Activated CD4-positive, alpha-beta T cell treated with anti-CD3 and anti-CD28 coated beads for 36 hours (primary cell): ENCODE results near the gene HOXA6. TPM values are rescaled to one million over a fixed set of nuclear protein-coding genes. Genes with fewer than 3 reads are reported as not detected.

Experiments
- microRNA-seq: library from miRNA; unstranded; fragments of <30 nt; microRNA quantifications from one replicate; pipeline ENCODE4 v1.2.0, GENCODE V29; 2021; ENCODE audit warnings: borderline replicate concordance
- total RNA-seq, 2 experiments: library from RNA; stranded (reverse); gene quantifications; one replicate each; pipeline ENCODE4 v1.2.3, GENCODE V29; 2021

HOXA6 gene
- total RNA-seq, 2 experiments from 2014 or later, result not detected

Small RNA genes within 50 kb of the gene (microRNA-seq; reads per million reads assigned to microRNA genes)
- 2.5 reads per million for gene MIR196B

Other genes with a start within 250 kb of the HOXA6 start
- gene HOXA1, start 51.8 kb downstream of the HOXA6 start, total RNA-seq, result under 1 TPM; 0.12 to 0.14 TPM
- not detected for gene HOXA2, start 45.1 kb downstream of the HOXA6 start, total RNA-seq
- under 1 TPM in 1 of 2 experiments, not detected in 1; 0.25 TPM for gene HOXA4, start 17.0 kb downstream of the HOXA6 start, total RNA-seq
- gene HOXA5, start 4.1 kb downstream of the HOXA6 start, total RNA-seq, result not detected
- gene HOXA3, start 4.8 kb upstream of the HOXA6 start, total RNA-seq, result not detected
- gene HOXA7, start 8.9 kb upstream of the HOXA6 start, total RNA-seq, result not detected
- gene HOXA9, start 17.8 kb upstream of the HOXA6 start, total RNA-seq, result not detected
- not detected for gene HOXA10, start 26.5 kb upstream of the HOXA6 start, total RNA-seq
- gene HOXA11, start 37.5 kb upstream of the HOXA6 start, total RNA-seq, result not detected
- not detected for gene HOXA13, start 52.3 kb upstream of the HOXA6 start, total RNA-seq
- not detected for gene EVX1, start 95.0 kb upstream of the HOXA6 start, total RNA-seq